GM20000 (cell line): ENCODE data around the gene HGFAC.
A peak's percentile ranks its signal among the peaks of the same experiment; 100 is the strongest.

ENCODE experiments used
- DNase-seq: peaks from one replicate; pipeline ENCODE4 v3.0.0; 2012; ENCODE audit warnings: low spot score
- TF ChIP-seq, protein P1 (sequence below): IDR thresholded peaks from 2 replicates; pipeline ENCODE4 v1.5.1; 2012; ENCODE audit warnings: mild to moderate bottlenecking, control low read depth; ENCODE audit errors: extremely low read depth, missing control alignments

HGFAC gene

DNA sequence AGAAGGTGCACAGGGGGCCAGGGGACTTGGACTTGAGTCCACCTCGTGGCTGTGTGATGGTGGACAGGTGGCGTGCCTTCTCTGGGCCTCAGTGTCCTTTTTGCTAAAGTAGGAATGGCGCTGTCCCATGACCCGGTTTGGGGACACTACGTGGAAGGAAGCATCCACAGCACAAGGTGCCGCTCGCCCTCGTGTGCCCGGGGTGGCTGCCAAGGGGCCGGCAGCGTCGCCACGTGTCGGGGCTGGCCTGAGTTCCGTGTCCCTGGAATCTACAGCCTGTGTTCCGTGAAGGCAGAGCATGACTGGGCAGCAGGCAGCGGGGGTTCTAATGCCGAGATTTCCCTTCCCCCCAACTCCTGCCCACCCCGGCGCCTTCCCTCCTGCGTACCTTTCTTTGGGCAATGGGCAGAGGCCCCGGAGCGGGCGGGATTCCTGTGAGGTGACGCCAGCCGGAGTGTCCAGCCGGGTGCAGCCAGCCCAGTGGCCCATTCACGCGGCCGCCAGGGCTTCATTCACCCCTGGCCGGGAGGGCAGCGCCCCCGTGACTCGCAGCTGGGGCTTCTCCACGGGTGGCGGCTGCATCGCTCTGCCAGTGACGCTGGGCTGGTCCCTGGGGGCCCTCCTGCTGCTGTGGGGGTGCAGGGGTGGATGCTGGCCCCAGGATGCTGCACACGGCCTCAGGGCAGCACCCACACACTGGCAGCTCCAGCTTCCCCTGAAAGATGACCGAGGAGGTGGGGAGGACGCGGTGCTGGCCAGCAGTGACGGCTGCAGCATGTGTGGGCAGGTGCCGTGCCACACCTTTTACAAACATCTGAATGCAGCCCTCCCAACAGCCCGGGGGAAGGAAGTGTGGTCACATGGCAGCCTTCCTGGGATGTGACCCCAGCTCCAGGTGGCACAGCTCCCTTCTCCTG, 42.5 kb downstream of the HGFAC start:
- DNase-seq: no peak
- TF ChIP-seq, protein P1, sequence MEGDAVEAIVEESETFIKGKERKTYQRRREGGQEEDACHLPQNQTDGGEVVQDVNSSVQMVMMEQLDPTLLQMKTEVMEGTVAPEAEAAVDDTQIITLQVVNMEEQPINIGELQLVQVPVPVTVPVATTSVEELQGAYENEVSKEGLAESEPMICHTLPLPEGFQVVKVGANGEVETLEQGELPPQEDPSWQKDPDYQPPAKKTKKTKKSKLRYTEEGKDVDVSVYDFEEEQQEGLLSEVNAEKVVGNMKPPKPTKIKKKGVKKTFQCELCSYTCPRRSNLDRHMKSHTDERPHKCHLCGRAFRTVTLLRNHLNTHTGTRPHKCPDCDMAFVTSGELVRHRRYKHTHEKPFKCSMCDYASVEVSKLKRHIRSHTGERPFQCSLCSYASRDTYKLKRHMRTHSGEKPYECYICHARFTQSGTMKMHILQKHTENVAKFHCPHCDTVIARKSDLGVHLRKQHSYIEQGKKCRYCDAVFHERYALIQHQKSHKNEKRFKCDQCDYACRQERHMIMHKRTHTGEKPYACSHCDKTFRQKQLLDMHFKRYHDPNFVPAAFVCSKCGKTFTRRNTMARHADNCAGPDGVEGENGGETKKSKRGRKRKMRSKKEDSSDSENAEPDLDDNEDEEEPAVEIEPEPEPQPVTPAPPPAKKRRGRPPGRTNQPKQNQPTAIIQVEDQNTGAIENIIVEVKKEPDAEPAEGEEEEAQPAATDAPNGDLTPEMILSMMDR: no peak

DNA sequence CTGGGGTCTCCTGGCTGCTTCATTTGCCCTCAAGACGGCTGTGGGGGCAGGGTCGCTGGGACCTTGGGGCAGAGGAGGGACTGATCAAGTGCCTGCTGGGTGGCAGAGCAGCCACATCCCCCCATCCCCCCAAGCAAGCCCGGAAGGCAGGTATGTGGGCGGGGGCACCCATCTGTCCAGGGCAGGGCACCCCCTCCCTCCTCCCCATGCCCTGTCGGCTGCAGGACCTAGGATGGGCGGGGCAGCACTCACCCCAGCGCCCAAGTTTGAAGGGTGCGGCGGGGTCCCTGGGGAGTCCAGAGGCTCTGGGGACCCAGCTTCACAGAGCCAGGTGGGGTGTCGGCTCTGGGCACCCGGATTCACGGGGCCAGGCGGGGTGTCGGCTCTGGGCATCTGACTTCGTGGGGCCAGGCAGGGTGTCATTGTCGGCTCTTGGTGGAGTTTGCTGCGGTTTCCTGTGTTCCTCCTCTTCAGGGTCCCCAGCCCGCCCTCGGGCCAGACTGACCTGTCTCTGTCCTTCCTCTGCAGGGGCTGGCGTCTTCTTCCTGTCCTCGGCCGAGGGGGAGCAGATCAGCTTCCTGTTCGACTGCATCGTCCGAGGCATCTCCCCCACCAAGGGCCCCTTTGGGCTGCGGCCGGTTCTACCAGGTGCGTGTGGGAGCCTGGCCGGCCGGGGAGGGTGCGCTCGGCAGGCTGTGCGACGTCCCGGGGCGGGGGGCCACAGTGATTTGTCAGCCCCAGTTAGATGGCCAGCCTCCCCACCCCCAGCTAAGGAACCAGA, 43.4 kb downstream of the HGFAC start:
- TF ChIP-seq, protein P1: no peak
- DNase-seq: peak; percentile 70

DNA sequence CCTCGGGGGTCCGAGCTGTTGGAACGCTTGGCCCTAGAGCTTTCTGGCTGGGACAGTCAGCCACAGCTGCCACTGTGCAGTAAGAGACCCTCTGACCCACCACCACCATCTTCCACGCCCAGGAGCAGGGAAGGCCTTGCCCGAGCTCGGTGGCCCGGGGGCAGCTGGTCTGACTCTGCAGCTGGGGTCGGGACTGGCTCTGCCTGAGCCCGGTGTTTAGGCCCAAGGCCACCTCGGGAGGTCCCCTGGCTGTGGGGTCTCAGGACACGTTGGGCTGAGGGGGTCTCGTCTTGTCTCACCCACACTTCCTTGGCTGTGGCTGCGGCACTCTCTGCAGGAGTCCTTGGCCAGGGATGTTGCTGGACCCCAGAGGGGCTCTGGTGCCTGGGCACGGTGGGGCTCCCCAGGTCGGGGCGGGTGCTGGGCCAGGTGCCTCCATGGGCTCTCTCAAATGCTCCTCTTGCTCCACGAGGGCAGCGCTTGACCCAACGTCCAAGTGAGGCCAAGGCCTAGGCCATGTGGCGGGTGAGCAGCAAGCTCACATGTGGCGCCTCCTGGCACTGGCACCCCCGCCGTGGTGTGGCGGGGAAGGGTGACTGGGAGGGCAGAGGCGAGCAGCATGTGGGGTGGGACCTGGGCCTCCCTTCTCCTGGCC, 44.2 kb downstream of the HGFAC start:
- DNase-seq: no peak
- TF ChIP-seq, protein P1: no peak

DNA sequence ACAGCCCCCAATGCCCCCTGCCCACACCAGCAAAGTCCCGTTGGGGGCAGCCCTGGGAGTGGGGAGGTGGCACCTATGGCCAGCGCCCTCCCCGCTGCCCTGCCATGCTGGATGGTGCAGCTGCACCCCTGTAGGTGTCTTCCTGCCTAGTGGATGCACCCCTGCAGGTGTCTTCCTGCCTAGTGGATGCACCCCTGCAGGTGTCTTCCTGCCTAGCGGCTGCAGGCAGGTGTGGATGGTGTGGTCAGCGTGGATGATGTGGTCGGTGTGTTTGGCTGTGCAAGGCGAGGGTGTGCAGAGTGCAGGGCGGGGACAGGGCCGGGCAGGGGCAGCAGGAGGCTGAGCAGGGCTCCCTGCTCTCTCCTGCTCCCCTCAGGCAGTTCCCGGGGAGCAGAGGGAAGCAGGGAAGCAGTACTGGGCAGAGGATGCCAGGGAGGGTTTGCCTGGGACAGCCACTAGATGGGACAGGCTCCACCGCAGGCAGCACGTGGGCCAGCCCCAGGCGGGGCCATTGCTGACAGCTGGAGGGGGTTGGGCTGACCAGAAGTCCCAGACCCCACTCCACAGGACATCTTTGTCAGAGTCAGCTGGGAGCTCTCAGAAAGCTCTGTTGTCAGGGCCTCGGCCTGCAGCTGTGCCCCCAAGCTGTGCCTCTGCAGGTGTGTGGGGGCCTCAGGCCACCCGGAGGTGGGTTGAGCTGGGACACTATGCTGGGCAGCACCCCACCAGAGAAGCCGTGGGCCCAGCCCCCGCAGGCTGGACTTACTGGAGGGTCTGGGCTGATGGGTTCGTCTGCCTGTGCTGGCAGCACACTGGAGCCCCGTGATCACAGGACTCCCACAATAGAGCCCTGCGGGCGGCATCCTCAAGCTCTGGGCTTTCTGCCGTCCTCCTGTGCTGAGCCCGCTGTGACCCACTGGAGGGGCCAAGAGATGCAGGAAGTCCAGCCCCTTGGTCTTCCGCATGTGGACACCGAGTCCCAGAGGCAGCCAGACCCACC, 45.1 kb downstream of the HGFAC start:
- no peak for DNase-seq
- TF ChIP-seq, protein P1: no peak

DNA sequence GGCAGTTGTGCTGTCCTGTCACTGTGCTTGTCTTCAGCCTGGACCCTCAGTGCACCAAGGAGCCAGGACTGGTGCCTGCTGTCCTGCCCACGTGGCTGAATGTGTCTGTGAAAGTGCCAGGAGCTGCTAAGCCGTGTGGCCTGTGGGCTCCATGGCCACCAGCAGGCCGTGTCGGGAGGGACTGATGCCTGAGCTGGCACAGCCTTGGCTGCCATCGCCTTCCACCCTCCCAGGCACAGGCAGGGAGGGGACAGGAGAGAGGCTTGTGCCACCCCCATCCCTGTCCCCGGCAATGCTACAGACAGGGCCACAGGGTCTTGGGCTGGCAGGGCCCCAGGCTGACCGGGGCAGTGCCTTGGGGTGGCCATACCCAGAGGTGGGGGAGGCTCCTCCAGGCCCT, 46.1 kb downstream of the HGFAC start:
- DNase-seq: no peak
- TF ChIP-seq, protein P1: no peak

DNA sequence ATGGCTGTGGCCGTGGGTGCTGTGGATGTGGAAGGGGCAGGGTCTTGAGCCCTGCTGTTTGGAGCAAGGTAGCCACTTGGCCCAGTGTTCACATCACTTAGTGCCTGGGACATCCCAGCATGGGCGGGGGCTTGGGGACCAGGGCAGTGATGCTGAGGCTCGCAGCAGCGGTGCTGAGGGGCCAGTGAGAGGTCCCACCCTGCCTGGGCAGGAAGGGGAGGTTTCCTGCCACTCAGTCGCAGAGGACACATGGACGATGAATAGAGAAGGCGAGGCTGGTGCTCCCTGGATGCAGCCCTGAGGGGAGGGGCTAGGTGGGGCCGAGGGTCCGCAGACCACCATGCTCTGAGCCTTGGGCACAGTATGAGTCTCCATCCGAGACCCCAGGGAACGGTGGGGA, 47.1 kb downstream of the HGFAC start:
- TF ChIP-seq, protein P1: no peak
- no peak for DNase-seq
